Panc1 (cell line): ENCODE measurements around the gene CDK6. TPM values are rescaled to one million over a fixed set of nuclear protein-coding genes. Genes with fewer than 3 reads are reported as not detected.

Experiments used
- ATAC-seq: fragments of 200-7000 bp; cut with Tn5 transposase; 2 replicates; pipeline ENCODE4 v1.9.1; 2020; ENCODE audit warnings: mild to moderate bottlenecking, moderate library complexity
- BruUV-seq: library from RNA; stranded (reverse); fragments of 400-500 nt; replicated peaks from 2 replicates; lab custom pipeline; 2021; lab: Mats Ljungman, UMichigan
- CTCF ChIA-PET: fragments of 300-600 bp; sonication (Branson Sonifier 250); formaldehyde crosslinking; loops from one replicate; lab custom pipeline; 2022; ENCODE audit warnings: antibody characterized with exemption; lab: Charles Lee
- POLR2A ChIA-PET: fragments of 300-600 bp; sonication (Branson Sonifier 250); formaldehyde crosslinking; loops from one replicate; lab custom pipeline; 2022; ENCODE audit warnings: antibody characterized with exemption; lab: Charles Lee
- DNase-seq: peaks from one replicate; pipeline ENCODE4 v3.0.0-alpha.2; 2010; ENCODE audit warnings: low read depth, low spot score
- H3K27ac ChIP-seq: 2 replicates; pipeline ENCODE4 v1.5.1; 2011; ENCODE audit warnings: mild to moderate bottlenecking, low read length, inconsistent platforms
- H3K27me3 ChIP-seq: fragments of 200-500 bp; sonication (Bioruptor generic); 2 replicates; pipeline ENCODE4 v1.6.0; 2014; ENCODE audit warnings: low read length, inconsistent platforms; ENCODE audit not compliant: control insufficient read depth, insufficient read depth
- H3K36me3 ChIP-seq: fragments of 200-500 bp; sonication (Bioruptor generic); 2 replicates; pipeline ENCODE4 v1.5.1; 2014; ENCODE audit warnings: inconsistent platforms, mild to moderate bottlenecking, low read length, moderate library complexity; ENCODE audit not compliant: control insufficient read depth, insufficient read depth
- H3K4me1 ChIP-seq: 2 replicates; pipeline ENCODE4 v1.5.1; 2011; ENCODE audit warnings: inconsistent platforms, mild to moderate bottlenecking, low read length, moderate library complexity; ENCODE audit not compliant: control insufficient read depth, insufficient read depth
- H3K4me3 ChIP-seq, 2 experiments: 2 replicates each; pipeline ENCODE4 v1.5.1; 2011 to 2012; ENCODE audit warnings: low read depth in 2 of 2, low read length in 2 of 2, mild to moderate bottlenecking in 2 of 2, inconsistent platforms in 1 of 2, moderate library complexity in 1 of 2
- H3K9me3 ChIP-seq: fragments of 200-500 bp; sonication (Bioruptor generic); 2 replicates; pipeline ENCODE4 v1.5.1; 2014; ENCODE audit warnings: low read depth, mild to moderate bottlenecking, inconsistent platforms, low read length, moderate library complexity; ENCODE audit not compliant: control insufficient read depth, insufficient read depth
- POLR2AphosphoS5 ChIP-seq: IDR thresholded peaks from 2 replicates; pipeline ENCODE4 v1.6.1; 2012; ENCODE audit warnings: mild to moderate bottlenecking, low read depth, low read length, moderate library complexity
- SIN3A ChIP-seq: IDR thresholded peaks from 2 replicates; pipeline ENCODE4 v1.6.1; 2012; ENCODE audit warnings: low read depth, mild to moderate bottlenecking, low read length, moderate library complexity, borderline replicate concordance; ENCODE audit not compliant: insufficient read depth
- TCF7L2 ChIP-seq: IDR thresholded peaks from 2 replicates; pipeline ENCODE4 v1.6.1; 2011; ENCODE audit warnings: mild to moderate bottlenecking, low read depth, low read length, inconsistent platforms
- in situ Hi-C: cut with HindIII; loops from 2 replicates; pipeline ENCODE4 v1.10.0; 2016; ENCODE audit warnings: low sequenced_read_pairs, low pct_unique_long_range_greater_than_20kb
- intact Hi-C: fragments of 100-400 bp; cut with micrococcal nuclease; formaldehyde crosslinking; loops from one replicate; pipeline ENCODE4 v1.10.0; 2022; ENCODE audit not compliant: unreplicated experiment
- total RNA-seq: library from RNA; stranded (reverse); gene quantifications from one replicate; pipeline ENCODE4 v1.2.1, GENCODE V29; 2021; ENCODE audit not compliant: unreplicated experiment
- TF ChIP-seq, protein P1 (sequence below): fragments of 450-650 bp; IDR thresholded peaks from 2 replicates; pipeline ENCODE4 v1.5.1; 2017; ENCODE audit warnings: mild to moderate bottlenecking
- TF ChIP-seq, protein P2 (sequence below), 2 experiments: IDR thresholded peaks; 2 replicates each; pipeline ENCODE4 v1.6.1; 2011 to 2012; ENCODE audit warnings: low read depth in 2 of 2, control low read depth in 1 of 2, low read length in 1 of 2, mild to moderate bottlenecking in 1 of 2, moderate library complexity in 1 of 2; ENCODE audit not compliant: insufficient read depth in 1 of 2

The CDK6 gene
- total RNA-seq, 1 experiment from 2014 or later: 57.4 TPM

DNA sequence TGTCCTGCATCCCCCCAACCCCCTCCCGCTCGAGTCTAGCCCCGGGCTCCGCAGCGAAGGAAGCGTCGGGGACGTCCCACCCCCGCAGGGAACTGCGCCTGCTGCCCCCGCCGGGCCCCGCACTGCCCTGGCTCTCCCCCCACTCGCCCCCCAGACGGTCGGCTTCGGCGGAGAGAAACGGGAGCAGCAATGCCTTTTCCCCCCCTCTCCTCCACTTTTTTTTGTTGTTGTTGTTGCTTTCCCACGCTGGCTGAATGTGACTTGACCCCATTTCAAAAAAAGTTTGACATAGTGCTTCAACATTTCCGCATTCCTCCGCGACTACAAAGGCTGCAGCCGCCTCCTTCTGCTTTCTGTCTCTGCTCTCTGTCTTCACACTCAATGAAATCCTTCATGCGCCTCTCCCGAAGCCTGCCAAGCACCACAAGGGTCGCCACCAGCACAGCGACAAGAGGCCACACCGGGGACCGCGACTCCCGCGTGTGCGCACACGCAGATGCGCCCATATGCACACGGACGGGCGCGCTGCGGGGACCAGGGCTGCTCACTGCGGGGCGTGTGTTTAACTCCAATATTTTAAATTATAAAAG, 1.0 kb downstream of the CDK6 start:
- BruUV-seq: no TSS peak
- TF ChIP-seq TCF7L2 (peak; percentile 100), SIN3A (peak; percentile 78; the same call in 1 of the 2 replicates), POLR2AphosphoS5 (peak; percentile 41; the same call in 1 of the 2 replicates)
- TF ChIP-seq, protein P1, sequence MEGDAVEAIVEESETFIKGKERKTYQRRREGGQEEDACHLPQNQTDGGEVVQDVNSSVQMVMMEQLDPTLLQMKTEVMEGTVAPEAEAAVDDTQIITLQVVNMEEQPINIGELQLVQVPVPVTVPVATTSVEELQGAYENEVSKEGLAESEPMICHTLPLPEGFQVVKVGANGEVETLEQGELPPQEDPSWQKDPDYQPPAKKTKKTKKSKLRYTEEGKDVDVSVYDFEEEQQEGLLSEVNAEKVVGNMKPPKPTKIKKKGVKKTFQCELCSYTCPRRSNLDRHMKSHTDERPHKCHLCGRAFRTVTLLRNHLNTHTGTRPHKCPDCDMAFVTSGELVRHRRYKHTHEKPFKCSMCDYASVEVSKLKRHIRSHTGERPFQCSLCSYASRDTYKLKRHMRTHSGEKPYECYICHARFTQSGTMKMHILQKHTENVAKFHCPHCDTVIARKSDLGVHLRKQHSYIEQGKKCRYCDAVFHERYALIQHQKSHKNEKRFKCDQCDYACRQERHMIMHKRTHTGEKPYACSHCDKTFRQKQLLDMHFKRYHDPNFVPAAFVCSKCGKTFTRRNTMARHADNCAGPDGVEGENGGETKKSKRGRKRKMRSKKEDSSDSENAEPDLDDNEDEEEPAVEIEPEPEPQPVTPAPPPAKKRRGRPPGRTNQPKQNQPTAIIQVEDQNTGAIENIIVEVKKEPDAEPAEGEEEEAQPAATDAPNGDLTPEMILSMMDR: no peak
- TF ChIP-seq, protein P2, sequence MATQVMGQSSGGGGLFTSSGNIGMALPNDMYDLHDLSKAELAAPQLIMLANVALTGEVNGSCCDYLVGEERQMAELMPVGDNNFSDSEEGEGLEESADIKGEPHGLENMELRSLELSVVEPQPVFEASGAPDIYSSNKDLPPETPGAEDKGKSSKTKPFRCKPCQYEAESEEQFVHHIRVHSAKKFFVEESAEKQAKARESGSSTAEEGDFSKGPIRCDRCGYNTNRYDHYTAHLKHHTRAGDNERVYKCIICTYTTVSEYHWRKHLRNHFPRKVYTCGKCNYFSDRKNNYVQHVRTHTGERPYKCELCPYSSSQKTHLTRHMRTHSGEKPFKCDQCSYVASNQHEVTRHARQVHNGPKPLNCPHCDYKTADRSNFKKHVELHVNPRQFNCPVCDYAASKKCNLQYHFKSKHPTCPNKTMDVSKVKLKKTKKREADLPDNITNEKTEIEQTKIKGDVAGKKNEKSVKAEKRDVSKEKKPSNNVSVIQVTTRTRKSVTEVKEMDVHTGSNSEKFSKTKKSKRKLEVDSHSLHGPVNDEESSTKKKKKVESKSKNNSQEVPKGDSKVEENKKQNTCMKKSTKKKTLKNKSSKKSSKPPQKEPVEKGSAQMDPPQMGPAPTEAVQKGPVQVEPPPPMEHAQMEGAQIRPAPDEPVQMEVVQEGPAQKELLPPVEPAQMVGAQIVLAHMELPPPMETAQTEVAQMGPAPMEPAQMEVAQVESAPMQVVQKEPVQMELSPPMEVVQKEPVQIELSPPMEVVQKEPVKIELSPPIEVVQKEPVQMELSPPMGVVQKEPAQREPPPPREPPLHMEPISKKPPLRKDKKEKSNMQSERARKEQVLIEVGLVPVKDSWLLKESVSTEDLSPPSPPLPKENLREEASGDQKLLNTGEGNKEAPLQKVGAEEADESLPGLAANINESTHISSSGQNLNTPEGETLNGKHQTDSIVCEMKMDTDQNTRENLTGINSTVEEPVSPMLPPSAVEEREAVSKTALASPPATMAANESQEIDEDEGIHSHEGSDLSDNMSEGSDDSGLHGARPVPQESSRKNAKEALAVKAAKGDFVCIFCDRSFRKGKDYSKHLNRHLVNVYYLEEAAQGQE (IDR thresholded peaks at IDR 0.05; ENCODE audit: insufficient read depth in 1 of 2, low read depth in 2 of 2, low read length in 1 of 2): no peak
- ATAC-seq (peak; percentile 8; the same call in 1 of the 2 replicates), DNase-seq (no peak)
- CTCF ChIA-PET: no interaction called here
- peak overlapping the region; percentile 94 to 97 for H3K4me3 ChIP-seq
- in situ Hi-C loops: no loop called here
- peaks cover 20% of the 10 kb centered on the region for H3K4me1 ChIP-seq
- H3K9me3 ChIP-seq: no peaks in the 10 kb centered on the region
- H3K36me3 ChIP-seq: peaks cover 4% of the 10 kb centered on the region
- H3K27me3 ChIP-seq: no peaks in the 10 kb centered on the region; the same call in 1 of the 2 replicates
- intact Hi-C loops: no loop called here
- peak overlapping the region; percentile 89 for H3K27ac ChIP-seq
- POLR2A ChIA-PET: no interaction called here

- 0 out of 2 replicates have a peak, but pooled peaks have one; percentile 1 for ATAC-seq
- no peaks in the 10 kb centered on the region; the same call in 1 of the 2 replicates for H3K27me3 ChIP-seq
- H3K9me3 ChIP-seq: no peaks in the 10 kb centered on the region
- H3K36me3 ChIP-seq: peaks cover 4% of the 10 kb centered on the region
- in situ Hi-C loops (no loop called here), intact Hi-C loops (no loop called here)
- no peak for DNase-seq
- TF ChIP-seq POLR2AphosphoS5: no peak
- TF ChIP-seq SIN3A: no peak
- TF ChIP-seq TCF7L2: no peak
- TF ChIP-seq, protein P1: no peak
- TF ChIP-seq, protein P2 (IDR thresholded peaks at IDR 0.05; ENCODE audit: insufficient read depth in 1 of 2, low read depth in 2 of 2, low read length in 1 of 2): no peak
- peak overlapping the region; percentile 94 to 97 for H3K4me3 ChIP-seq
- peaks cover 26% of the 10 kb centered on the region for H3K4me1 ChIP-seq
- POLR2A ChIA-PET: no interaction called here
- CTCF ChIA-PET: no interaction called here
- peak overlapping the region; percentile 97 for H3K27ac ChIP-seq
- BruUV-seq: no TSS peak
Measured at GRCh38 chr7:92834507-92835260, 1.7 kb downstream of the CDK6 start.
